Gastrocnemius medialis (tissue), 4 donors: ENCODE data around the gene OVOL3. TPM values are rescaled to one million over a fixed set of nuclear protein-coding genes. Genes with fewer than 3 reads are reported as not detected.

Source experiments
- ATAC-seq, 2 donors: fragments of 150-250 bp; one replicate each; pipeline ENCODE4 v1.9.1; 2016
- DNase-seq, 2 donors: peaks; one replicate each; pipeline ENCODE4 v3.0.0-alpha.2; 2019
- H3K27ac ChIP-seq, 4 donors: fragments of 200-600 bp; sonication (generic); 1 replicate in 1 of 4; 2 replicates in 3 of 4; pipeline ENCODE4 v1.5.1; 2016 to 2018; ENCODE audit warnings: mild to moderate bottlenecking in 2 of 4, moderate library complexity in 1 of 4
- H3K27me3 ChIP-seq, 3 donors: fragments of 200-600 bp; sonication (generic) in 2 of 3; 1 replicate in 1 of 3; 2 replicates in 2 of 3; pipeline versions ENCODE4 v1.5.1 to v1.6.0; 2016 to 2019; ENCODE audit warnings: mild to moderate bottlenecking in 1 of 3, moderate library complexity in 1 of 3
- H3K36me3 ChIP-seq, 2 donors: fragments of 200-600 bp; sonication (generic) in 1 of 2; one replicate each; pipeline ENCODE4 v1.5.1; 2017 to 2018
- H3K4me1 ChIP-seq, 2 donors: fragments of 200-600 bp; sonication (generic) in 1 of 2; one replicate each; pipeline ENCODE4 v1.5.1; 2016 to 2017; ENCODE audit warnings: mild to moderate bottlenecking in 2 of 2
- H3K4me3 ChIP-seq, 4 donors: fragments of 200-600 bp; sonication (generic) in 3 of 4; 1 replicate in 1 of 4; 2 replicates in 3 of 4; pipeline ENCODE4 v1.5.1; 2016 to 2019; ENCODE audit warnings: mild to moderate bottlenecking in 2 of 4
- H3K9me3 ChIP-seq, 3 donors: fragments of 200-600 bp; sonication (generic) in 2 of 3; 1 replicate in 1 of 3; 2 replicates in 2 of 3; pipeline ENCODE4 v1.5.1; 2016 to 2019
- POLR2A ChIP-seq, 2 donors: fragments of 450-650 bp; IDR thresholded peaks; one replicate each; pipeline ENCODE4 v1.6.1; 2017; ENCODE audit warnings: antibody characterized with exemption in 2 of 2, mild to moderate bottlenecking in 2 of 2, moderate library complexity in 2 of 2
- in situ Hi-C, 4 donors: fragments of 200-750 bp; cut with MboI; loops; one replicate each; pipeline versions ENCODE4 v1.15.0 to v1.8.0; 2017; ENCODE audit warnings: low sequenced_read_pairs in 4 of 4
- intact Hi-C: fragments of 100-400 bp; cut with DNase I; formaldehyde crosslinking; loops from one replicate; pipeline ENCODE4 v1.15.1; 2023; ENCODE audit warnings: low total_unique reads
- total RNA-seq, 4 donors: library from RNA; depleted of rRNA; stranded (reverse); fragments of >200 nt; gene quantifications; one replicate each; pipeline versions ENCODE4 v1.1.0 to v1.2.3, GENCODE V29; 2016
- TF ChIP-seq, protein P1 (sequence below), 5 experiments: fragments of 450-650 bp in 3 of 5; fragments of 200-600 bp in 2 of 5; sonication (generic) in 2 of 5; IDR thresholded peaks in 4 of 5; conservative IDR thresholded peaks in 1 of 5; 1 replicate in 4 of 5; 2 replicates in 1 of 5; pipeline ENCODE4 v1.5.1; 2016 to 2019; ENCODE audit warnings: antibody characterized with exemption in 5 of 5, mild to moderate bottlenecking in 3 of 5, moderate library complexity in 3 of 5

The OVOL3 gene
- total RNA-seq, 4 donors from 2014 or later: not detected

DNA sequence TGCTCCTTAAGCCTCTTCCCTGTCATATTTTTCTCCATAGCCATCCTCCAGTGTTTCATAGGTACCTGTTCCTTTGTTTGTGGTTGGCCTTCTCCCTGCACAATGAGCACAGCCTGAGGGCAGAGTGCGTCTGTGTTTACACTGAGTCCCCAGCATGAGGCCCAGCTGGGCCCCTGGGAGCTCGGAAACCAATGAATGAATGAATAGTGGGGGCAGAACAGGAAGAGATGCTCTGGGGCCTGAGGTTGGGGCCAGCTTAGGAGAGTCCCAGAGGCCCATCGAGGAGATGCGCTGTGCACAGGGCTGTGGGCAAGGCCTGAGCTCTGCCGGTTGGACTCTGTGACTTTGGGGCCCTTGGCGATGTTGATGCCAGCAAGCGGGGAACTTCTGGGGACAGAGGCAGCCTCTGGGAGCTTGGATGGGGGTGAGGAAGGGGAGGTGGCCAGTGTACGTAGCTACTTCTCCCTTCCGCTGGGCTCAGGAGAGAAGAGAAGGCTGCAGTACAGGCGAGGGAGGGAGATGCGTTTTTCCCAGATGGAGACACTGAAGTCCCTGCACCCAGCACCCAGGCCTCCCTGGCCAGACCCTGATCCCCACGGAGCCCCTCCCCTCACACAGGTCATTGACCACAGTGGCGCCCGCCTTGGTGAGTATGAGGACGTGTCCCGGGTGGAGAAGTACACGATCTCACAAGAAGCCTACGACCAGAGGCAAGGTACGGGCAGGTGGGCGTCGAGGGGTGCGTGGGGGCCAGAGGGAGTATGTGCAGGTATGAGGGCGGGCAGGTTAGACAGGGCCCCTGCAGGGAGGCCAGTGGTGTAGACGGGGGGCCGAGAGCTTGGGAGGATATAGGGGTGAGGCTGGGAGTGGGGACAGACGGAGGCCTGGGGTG is 9.4 kb downstream of the OVOL3 start:
- intact Hi-C loops (no loop called here), in situ Hi-C loops (no loop called here)
- H3K36me3 ChIP-seq: peaks cover 0 to 57% of the 10 kb centered on the region in 2 donors
- no peak for TF ChIP-seq POLR2A (IDR thresholded peaks at IDR 0.05)
- TF ChIP-seq, protein P1, sequence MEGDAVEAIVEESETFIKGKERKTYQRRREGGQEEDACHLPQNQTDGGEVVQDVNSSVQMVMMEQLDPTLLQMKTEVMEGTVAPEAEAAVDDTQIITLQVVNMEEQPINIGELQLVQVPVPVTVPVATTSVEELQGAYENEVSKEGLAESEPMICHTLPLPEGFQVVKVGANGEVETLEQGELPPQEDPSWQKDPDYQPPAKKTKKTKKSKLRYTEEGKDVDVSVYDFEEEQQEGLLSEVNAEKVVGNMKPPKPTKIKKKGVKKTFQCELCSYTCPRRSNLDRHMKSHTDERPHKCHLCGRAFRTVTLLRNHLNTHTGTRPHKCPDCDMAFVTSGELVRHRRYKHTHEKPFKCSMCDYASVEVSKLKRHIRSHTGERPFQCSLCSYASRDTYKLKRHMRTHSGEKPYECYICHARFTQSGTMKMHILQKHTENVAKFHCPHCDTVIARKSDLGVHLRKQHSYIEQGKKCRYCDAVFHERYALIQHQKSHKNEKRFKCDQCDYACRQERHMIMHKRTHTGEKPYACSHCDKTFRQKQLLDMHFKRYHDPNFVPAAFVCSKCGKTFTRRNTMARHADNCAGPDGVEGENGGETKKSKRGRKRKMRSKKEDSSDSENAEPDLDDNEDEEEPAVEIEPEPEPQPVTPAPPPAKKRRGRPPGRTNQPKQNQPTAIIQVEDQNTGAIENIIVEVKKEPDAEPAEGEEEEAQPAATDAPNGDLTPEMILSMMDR (IDR thresholded peaks at IDR 0.05 in 4 of 5, conservative IDR thresholded peaks at IDR 0.05 in 1 of 5): no peak
- no peaks in the 10 kb centered on the region for H3K9me3 ChIP-seq
- no peak for DNase-seq
- H3K27me3 ChIP-seq: no peaks in the 10 kb centered on the region
- ATAC-seq: no peak
- H3K27ac ChIP-seq: no peak overlapping the region
- peaks cover 9% of the 10 kb centered on the region in 2 donors for H3K4me1 ChIP-seq
- no peak overlapping the region for H3K4me3 ChIP-seq

GRCh38 chr19:36120984-36121358 is 10.0 kb downstream of the OVOL3 start:
- Histone ChIP-seq H3K36me3 (peaks cover 0 to 63% of the 10 kb centered on the region in 2 donors), H3K27ac (no peak overlapping the region), H3K4me1 (peaks cover 3 to 7% of the 10 kb centered on the region in 2 donors), H3K27me3 (no peaks in the 10 kb centered on the region), H3K9me3 (no peaks in the 10 kb centered on the region), H3K4me3 (no peak overlapping the region)
- in situ Hi-C loops: no loop called here
- no peak for TF ChIP-seq POLR2A (IDR thresholded peaks at IDR 0.05)
- TF ChIP-seq, protein P1 (IDR thresholded peaks at IDR 0.05 in 4 of 5, conservative IDR thresholded peaks at IDR 0.05 in 1 of 5): no peak
- ATAC-seq (no peak), DNase-seq (no peak)
- intact Hi-C loops: no loop called here

DNA sequence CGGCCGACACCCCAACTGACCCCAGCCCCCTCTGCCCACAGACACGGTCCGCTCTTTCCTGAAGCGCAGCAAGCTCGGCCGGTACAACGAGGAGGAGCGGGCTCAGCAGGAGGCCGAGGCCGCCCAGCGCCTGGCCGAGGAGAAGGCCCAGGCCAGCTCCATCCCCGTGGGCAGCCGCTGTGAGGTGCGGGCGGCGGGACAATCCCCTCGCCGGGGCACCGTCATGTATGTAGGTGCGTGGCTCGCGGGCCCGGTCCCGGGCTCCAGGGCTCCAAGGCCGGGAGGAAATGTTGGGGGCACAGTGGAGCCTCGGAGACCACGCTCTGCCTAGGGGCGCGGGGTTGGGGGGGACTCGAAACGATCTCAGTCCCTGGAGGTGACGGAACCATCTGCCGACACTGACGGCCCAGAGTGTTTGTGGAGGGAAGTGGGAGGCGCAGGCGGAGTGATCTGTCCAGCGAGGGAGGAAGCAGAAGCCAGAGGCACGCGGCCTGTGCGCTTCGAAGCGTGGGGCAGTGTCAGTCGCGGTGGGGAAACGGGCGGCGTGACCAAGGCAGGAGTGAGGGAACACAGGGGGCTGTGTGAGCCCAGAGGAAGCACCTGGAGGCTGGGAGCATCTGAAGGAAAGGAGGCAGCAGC is 10.7 kb downstream of the OVOL3 start:
- no peaks in the 10 kb centered on the region for H3K9me3 ChIP-seq
- no peak overlapping the region for H3K4me3 ChIP-seq
- DNase-seq (no peak), ATAC-seq (no peak)
- TF ChIP-seq, protein P1 (IDR thresholded peaks at IDR 0.05 in 4 of 5, conservative IDR thresholded peaks at IDR 0.05 in 1 of 5): no peak
- TF ChIP-seq POLR2A (IDR thresholded peaks at IDR 0.05): no peak
- peaks cover 0 to 61% of the 10 kb centered on the region in 2 donors for H3K36me3 ChIP-seq
- in situ Hi-C loops: no loop called here
- H3K27ac ChIP-seq: no peak overlapping the region
- H3K27me3 ChIP-seq: no peaks in the 10 kb centered on the region
- peaks cover 0 to 1% of the 10 kb centered on the region in 2 donors for H3K4me1 ChIP-seq
- intact Hi-C loops: no loop called here

DNA sequence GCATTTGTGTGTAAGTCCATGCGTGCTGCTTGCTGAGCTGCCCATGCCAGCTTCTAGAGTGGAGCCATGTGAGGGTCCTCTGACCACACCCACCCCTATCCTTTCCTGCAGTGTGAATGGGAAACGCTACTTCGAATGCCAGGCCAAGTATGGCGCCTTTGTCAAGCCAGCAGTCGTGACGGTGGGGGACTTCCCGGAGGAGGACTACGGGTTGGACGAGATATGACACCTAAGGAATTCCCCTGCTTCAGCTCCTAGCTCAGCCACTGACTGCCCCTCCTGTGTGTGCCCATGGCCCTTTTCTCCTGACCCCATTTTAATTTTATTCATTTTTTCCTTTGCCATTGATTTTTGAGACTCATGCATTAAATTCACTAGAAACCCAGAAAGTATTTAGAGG is 14.6 kb downstream of the OVOL3 start:
- H3K27ac ChIP-seq: no peak overlapping the region
- DNase-seq: no peak
- H3K4me3 ChIP-seq: no peak overlapping the region
- peaks cover 0 to 35% of the 10 kb centered on the region in 2 donors for H3K36me3 ChIP-seq
- in situ Hi-C loops: loop anchor here in 2 of 4 donors (5.0 to 25.0 kb wide), 3 partner anchors 42 to 363 kb away; partner anchors contain the start of genes HSPB6 (in 1 of the 2) and PROSER3 (in 1 of the 2)
- TF ChIP-seq, protein P1 (IDR thresholded peaks at IDR 0.05 in 4 of 5, conservative IDR thresholded peaks at IDR 0.05 in 1 of 5): no peak
- no peak for TF ChIP-seq POLR2A (IDR thresholded peaks at IDR 0.05)
- intact Hi-C loops: no loop called here
- H3K4me1 ChIP-seq: peaks cover 11 to 20% of the 10 kb centered on the region in 2 donors
- no peaks in the 10 kb centered on the region for H3K9me3 ChIP-seq
- H3K27me3 ChIP-seq: no peaks in the 10 kb centered on the region
- no peak for ATAC-seq
